Measurements from ENCODE around the gene ADAMTSL5. TPM values are rescaled to one million over a fixed set of nuclear protein-coding genes. Genes with fewer than 3 reads are reported as not detected.

Gene ADAMTSL5
- total RNA-seq, 4 donors from 2014 or later: 1.3 to 9.7 (median 3.6) TPM

DNA sequence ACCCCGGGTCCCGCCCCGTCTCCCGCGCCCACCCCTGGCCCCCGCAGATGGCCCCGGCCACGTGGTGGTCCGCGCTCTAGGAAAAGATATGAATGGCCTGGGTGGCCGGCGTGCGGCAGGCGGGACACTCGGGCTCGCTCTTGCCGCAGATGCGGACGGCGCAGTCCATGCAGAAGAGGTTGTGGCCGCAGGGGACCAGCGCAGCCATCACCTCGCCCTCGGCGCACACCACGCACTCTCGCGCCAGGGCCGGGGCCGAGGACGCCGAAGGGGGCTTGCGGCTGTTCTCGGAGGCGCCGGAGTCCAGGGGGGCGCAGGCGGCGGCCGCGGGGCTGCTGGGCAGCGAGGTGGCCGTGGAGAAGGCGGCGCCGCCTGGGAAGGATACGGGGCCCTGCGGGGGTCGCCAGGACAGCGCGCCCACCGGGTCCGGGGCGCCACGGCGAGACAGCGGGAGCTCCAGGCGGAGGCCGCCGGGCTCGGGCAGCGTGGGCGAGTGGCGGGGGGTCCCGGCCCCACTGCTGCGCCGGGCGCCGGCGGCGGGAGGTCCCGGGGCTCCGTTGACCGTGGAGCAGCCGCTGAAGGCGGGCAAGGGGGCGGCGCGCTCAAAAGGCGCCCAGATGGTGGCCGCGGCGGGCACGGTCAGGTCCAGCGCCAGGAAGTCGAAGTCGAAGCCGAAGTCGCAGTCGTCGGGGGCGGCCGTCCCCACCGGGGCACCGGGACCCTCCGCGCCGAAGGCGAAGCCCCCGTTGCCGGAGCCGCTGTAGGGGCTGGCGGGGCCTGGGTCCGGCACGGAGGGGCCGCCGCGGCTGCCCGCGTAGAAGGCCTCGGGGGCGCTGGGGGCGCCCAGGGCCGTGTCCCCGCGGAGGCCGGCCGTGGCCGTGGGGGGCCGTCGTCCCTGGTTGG is 42.9 kb upstream of the ADAMTSL5 start:
- Histone ChIP-seq H3K9me3 (no peaks in the 10 kb centered on the region), H3K4me3 (no peak overlapping the region), H3K36me3 (peaks cover 0 to 20% of the 10 kb centered on the region in 2 donors), H3K27me3 (peaks cover 2% of the 10 kb centered on the region), H3K4me1 (peaks cover 0 to 2% (median 0%) of the 10 kb centered on the region in 3 donors), H3K27ac (no peak overlapping the region)
- no peak for TF ChIP-seq EP300 (IDR thresholded peaks at IDR 0.05)
- no peak for TF ChIP-seq POLR2A (IDR thresholded peaks at IDR 0.05)
- TF ChIP-seq POLR2AphosphoS5 (IDR thresholded peaks at IDR 0.05): no peak
- TF ChIP-seq, protein P1, sequence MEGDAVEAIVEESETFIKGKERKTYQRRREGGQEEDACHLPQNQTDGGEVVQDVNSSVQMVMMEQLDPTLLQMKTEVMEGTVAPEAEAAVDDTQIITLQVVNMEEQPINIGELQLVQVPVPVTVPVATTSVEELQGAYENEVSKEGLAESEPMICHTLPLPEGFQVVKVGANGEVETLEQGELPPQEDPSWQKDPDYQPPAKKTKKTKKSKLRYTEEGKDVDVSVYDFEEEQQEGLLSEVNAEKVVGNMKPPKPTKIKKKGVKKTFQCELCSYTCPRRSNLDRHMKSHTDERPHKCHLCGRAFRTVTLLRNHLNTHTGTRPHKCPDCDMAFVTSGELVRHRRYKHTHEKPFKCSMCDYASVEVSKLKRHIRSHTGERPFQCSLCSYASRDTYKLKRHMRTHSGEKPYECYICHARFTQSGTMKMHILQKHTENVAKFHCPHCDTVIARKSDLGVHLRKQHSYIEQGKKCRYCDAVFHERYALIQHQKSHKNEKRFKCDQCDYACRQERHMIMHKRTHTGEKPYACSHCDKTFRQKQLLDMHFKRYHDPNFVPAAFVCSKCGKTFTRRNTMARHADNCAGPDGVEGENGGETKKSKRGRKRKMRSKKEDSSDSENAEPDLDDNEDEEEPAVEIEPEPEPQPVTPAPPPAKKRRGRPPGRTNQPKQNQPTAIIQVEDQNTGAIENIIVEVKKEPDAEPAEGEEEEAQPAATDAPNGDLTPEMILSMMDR (IDR thresholded peaks at IDR 0.05): no peak
- 100% methylated on average over 1 of the region's 121 CpGs; no CpG with 5 or more reads in 1 of the 2 donors for WGBS, 2 donors (ENCODE audit: low coverage in 1 of 2)
- ATAC-seq: no peak

DNA sequence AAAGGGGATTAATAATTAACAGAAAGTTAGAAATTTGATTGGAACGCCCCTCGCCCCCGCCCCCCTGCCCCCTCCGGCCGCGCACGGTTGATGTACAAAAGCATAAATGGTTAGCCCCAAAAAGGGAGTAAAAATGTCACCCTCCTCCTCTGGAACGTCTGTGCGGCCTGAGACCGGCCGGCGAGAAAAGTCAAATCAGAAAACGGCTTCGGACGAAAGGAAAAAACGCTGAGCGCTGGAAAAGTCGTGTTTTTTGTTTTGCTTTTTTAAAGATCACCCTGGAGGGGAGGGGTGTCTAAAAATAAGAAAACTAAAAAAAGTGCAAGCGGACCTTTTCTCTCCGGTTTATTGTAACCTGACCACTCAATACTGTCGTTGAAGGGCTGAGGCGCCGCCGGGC is 42.1 kb upstream of the ADAMTSL5 start:
- Histone ChIP-seq H3K9me3 (no peaks in the 10 kb centered on the region), H3K36me3 (peaks cover 0 to 20% of the 10 kb centered on the region in 2 donors), H3K27me3 (peaks cover 8% of the 10 kb centered on the region), H3K27ac (no peak overlapping the region), H3K4me1 (no peaks in the 10 kb centered on the region), H3K4me3 (no peak overlapping the region)
- 83 to 84% methylated on average over 19 to 24 of the region's 24 CpGs for WGBS, 2 donors (ENCODE audit: low coverage in 1 of 2)
- no peak for TF ChIP-seq EP300 (IDR thresholded peaks at IDR 0.05)
- TF ChIP-seq, protein P1 (IDR thresholded peaks at IDR 0.05): no peak
- no peak for TF ChIP-seq POLR2AphosphoS5 (IDR thresholded peaks at IDR 0.05)
- TF ChIP-seq POLR2A (IDR thresholded peaks at IDR 0.05): no peak
- ATAC-seq: no peak

DNA sequence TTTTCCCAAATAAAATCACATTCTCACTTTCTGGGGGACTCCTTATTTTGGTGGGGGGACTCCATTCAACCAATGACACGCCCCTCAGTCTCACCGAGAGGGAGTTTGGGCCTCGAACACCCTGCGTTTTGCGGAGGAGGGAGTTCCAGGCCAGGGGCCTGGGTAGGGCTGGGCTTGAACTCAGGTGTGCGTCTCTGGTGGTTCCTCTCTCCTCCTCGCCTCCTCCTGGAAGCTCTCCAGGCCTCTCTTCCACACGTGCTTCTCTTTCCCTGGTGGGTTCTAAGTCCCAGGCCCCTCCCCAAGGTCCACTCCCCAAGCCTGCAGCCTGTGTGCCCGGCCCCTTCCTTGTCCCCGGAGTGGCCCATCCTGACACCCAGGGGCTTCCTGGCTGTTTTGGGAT is 40.6 kb upstream of the ADAMTSL5 start:
- WGBS, 2 donors (ENCODE audit: low coverage in 1 of 2): 73 to 100% methylated on average over 1 to 8 of the region's 10 CpGs
- TF ChIP-seq POLR2AphosphoS5 (IDR thresholded peaks at IDR 0.05): no peak
- TF ChIP-seq, protein P1 (IDR thresholded peaks at IDR 0.05): no peak
- no peak for TF ChIP-seq EP300 (IDR thresholded peaks at IDR 0.05)
- no peak for TF ChIP-seq POLR2A (IDR thresholded peaks at IDR 0.05)
- Histone ChIP-seq H3K27me3 (peaks cover 8% of the 10 kb centered on the region), H3K4me3 (no peak overlapping the region), H3K9me3 (no peaks in the 10 kb centered on the region), H3K27ac (no peak overlapping the region), H3K4me1 (no peaks in the 10 kb centered on the region), H3K36me3 (peaks cover 0 to 20% of the 10 kb centered on the region in 2 donors)
- no peak for ATAC-seq

DNA sequence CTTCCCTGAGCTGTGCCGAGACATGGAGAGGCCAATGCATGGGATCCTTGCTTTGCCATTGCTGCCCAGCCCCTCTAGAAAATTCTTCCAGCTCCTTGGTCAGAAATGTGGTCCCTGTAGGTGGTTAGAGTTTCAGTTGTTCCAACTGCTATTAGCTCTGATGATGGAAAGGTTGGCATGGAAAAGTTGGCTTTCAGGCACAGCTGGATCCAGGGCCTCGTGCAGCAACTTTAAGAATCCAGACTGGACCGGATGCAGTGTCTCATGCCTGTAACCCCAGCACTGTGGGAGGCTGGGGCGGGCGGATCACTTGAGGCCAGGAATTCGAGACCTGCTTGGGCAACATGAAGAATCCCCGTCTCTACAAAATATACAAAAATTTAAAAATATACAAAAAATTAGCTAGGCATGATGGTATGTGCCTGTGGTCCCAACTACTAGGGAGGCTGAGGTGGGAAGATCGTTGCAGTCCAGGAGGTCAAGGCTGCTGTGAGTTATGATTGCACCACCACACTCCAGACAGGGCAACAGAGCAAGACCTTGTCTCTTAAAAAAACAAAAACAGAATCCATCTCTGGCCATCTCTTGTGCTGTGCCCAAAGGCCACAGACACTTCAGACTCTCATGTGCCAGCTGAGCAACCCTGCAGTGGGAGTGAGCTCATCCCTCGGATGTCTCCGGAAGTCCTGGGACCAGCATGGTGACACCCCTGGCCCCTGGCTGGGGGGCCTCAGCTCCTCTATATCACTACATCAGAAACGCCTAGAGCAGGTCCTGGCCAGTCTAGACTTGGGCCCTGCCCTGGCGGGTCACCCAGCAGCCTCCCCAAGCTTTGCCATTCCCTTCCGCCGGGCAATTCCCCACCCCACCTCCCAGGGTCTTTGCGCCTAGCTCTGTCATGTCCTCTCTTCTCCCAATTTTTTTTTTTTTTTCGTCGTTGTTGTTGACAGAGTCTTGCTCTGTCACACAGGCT is 38.5 kb upstream of the ADAMTSL5 start:
- ATAC-seq: no peak
- Histone ChIP-seq H3K9me3 (no peaks in the 10 kb centered on the region), H3K36me3 (peaks cover 0 to 15% of the 10 kb centered on the region in 2 donors), H3K4me1 (peaks cover 0 to 1% (median 0%) of the 10 kb centered on the region in 3 donors), H3K27ac (no peak overlapping the region), H3K27me3 (peaks cover 13% of the 10 kb centered on the region), H3K4me3 (no peak overlapping the region)
- 73 to 80% methylated on average over 7 to 17 of the region's 17 CpGs for WGBS, 2 donors (ENCODE audit: low coverage in 1 of 2)
- TF ChIP-seq, protein P1 (IDR thresholded peaks at IDR 0.05): no peak
- TF ChIP-seq EP300 (IDR thresholded peaks at IDR 0.05) (no peak), POLR2AphosphoS5 (IDR thresholded peaks at IDR 0.05) (no peak), POLR2A (IDR thresholded peaks at IDR 0.05) (no peak)

Data from gastroesophageal sphincter (tissue), 4 donors.